HG03196 (cell line): ENCODE measurements around the gene FAM9B.
"Not testable (repeated sequence)": the region's sequence is repeated elsewhere in the genome, so short reads cannot be mapped to it uniquely, and the experiment has no call there.

Experiments
- ATAC-seq: cut with Tn5 transposase; IDR thresholded peaks from one replicate; pipeline ENCODE4 v1.9.1; 2021; ENCODE audit not compliant: unreplicated experiment

FAM9B gene

DNA sequence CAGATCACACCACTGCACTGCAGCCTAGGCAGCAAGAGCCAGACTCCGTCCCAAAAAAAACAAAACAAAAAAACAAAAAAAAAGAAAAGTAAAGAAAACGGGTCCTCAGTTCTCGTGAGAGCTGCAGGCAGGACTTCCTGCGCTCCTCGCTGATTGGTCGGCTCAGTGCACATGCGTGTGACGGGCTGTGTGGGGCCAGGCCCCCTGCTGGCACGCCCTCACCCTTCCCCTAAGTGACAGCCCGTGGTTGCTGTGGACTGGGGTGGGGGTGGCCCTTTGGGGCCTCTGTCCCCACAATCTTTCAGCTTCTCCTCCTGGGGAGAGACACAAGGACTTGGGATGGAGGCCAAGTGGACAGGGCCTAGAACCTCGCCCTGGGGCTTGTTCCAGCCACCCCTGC, at the start of gene FAM9B:
FAM9B (minus strand) TSS at position 139 of the 400 bp plus-strand sequence. CDS start 1,141 bp downstream, outside the sequence.
- no peak for ATAC-seq

DNA sequence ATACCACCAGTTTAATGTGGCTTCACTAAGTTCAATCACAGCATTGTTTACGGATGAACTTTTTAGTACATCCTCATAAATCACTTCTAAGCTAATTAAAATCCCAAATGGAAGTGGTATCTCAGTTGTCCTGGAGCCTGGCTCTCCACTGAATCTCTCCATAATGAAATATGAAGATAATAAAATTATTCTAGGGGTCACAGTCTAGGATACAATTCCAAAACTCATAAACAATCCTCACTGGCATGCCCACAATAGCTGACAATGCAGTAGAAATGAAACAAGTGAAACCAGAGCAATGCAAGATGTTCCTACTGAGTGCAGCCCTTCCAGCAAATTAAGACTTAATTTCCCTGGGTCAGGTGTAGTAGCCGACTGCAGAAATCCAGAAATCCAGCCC, 47.3 kb upstream of the FAM9B start:
- no peak for ATAC-seq

DNA sequence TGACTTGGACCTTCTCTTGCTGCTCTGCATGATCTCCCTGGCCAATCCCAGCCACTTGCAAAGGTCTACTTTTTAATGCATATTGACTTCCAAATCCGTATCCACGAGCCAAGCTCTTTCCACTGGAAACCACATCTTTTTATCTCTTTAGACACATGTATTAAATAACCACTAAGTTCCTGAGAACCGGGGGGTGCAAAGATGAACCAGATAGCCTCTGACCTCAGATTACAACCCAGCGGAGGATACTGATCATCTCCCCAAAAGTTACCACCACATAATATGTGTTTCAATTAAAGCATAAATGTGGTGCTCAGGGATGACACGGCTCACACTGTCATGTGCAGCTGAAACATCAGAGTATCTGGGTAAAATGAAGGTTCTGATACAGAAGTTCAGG, 40.4 kb upstream of the FAM9B start:
- ATAC-seq: no peak

DNA sequence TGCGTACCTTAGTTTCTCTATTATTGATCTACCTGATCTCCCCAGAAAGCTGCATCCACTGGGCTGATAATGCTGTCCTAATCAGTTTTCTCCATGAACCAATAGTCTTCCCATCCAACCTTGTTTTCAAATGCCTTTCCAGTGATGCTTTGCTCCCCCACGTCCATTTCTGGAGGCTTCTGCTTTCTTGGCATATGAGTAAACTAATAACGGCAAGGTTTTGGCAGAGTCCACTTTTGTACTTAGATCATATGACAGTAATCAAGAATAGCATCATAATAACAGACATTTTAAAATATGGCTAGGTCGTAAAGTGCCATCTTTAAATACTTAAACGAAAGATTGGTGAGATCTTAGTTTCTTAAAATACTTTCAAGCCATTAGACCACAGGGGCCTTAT, 38.4 kb upstream of the FAM9B start:
- no peak for ATAC-seq

DNA sequence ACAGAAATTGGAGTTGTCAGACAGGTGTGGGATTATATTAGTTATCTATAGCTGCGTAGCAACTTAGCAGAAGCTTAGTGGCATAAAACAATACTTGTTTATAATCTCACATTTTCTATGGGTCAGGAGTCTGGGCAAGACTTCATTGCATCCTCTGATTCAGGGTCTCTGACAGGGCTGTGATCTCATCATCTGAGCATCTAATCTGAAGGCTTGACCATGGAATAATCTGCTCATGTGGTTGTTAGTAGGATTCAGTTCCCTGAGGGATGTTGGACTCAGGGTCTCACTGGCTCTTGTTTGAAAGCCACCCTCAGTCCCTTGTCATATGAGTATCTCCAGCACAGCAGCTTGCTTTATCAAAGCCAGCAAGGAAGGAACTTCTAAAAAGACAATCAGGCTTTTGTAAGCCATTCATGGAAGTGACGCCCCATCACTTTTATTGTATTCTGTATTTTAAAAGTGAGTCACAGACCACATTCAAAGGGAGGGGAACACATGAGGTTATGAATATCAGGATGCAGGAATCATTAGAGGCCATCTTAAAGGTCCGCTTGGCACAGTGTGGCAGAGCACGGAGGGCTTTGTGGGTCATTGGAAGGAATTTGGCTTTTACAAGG, 37.2 kb upstream of the FAM9B start:
- no peak for ATAC-seq

DNA sequence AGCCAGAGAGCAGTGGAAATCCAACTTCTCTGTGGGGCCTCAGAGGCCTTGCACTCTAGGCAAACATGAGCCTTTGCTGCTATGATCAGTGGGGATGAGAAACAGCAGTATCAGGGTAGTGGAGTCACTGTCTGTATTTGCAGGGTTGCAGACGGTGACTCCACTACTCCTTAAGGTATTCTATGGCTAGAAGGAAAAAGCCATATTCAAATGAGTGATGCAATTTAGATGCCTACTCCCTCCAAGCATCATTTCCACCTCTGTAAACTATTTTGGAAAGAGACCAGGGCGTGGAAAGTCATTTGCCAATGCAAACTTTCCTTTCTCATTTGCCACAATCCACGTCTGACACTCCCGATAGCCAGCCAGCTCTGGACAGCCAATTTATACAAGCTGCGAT, 35.6 kb upstream of the FAM9B start:
- no peak for ATAC-seq

DNA sequence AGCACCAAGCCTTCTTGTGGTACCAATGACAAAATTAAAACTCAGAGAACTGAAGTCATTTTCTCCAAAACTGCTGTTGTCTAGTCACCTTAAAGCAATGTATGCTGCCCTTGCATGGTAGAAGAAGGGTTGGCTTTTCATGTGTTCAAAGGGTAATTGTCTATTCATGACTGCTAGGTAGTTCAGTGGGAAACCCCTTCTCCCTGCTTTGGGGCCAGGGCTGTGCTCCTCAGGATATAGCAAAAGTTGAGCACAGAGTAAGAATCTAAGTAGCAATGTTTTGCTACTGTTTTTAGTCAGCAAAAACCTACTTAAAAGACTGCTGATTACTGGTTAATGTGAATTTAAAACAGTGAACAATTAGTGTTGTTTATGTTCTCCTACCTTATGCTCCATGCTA, 30.8 kb upstream of the FAM9B start:
- no peak for ATAC-seq

DNA sequence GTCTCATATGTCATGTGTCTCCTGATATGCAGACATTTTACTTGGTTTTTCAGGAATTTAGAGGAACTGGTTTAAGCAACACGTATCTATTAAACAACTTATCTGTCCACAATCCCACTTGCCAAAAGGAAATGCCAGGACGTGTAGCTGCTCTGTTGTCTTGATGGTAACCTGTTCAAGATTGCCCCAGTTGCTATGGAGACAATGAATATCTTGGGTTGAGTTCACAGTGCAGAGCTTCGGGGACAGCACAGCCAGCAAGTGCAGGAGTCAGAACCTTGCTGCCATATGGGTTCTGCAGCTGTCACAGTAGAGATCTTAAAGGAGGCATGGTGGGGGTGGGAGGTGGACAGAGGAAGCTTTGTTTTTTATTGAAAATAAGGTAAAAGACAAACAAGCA, 28.7 kb upstream of the FAM9B start:
- ATAC-seq: no peak

DNA sequence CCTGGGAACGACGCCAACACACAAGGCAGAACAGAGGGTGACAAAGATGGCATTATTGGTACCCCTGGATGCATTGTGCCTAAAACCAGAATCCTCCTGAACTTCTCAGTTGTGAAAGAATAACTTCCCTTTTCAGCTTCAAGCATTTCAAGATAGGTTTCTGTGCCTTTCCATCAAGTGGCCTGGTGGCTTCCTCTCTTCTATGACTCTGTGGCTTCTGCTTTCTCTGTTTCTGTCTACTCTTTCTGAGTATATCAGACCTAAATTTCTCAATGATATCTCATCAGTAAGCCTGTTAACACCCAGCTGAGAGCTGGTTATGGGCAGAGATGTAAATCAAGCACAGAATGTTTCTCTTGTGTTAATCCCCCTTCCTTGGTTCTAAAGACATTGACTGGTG, 21.4 kb upstream of the FAM9B start:
- ATAC-seq: no peak

DNA sequence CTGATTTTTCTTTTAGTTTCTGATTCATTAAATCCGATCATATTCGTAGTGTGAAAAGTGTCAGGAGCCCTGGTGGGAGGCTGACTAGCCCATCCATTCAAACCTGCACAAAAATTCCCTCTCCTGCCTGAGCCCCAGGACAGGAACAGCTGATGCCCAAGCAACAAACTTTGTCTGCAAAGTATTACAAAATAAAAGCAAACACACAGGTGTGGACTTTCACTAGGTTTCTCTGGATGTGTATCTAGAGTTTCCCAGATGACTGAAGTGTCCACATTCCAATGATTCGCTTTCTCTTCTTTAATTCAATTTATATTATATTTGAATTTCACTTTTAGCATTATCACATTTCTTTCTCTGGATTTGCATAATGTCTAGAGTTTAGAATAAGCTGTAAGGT, 18.2 kb upstream of the FAM9B start:
- ATAC-seq: no peak

DNA sequence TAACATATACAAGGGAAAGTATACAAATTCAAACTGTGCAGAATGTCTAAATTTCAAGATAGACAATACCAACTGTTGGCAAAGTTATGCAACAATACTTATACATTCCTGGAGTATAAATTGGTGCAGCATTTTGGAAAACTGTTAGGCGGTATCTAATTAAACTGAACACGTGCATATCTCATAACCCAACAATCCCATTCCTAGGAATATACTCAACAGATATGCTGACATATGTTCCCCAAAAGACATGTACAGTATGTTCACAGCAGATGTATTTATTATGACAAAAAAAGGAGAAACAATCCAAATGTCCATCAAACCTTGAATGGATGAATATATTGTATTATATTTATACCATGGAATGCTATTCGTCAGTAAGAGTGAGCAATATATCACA, 16.4 kb upstream of the FAM9B start:
- no peak for ATAC-seq

DNA sequence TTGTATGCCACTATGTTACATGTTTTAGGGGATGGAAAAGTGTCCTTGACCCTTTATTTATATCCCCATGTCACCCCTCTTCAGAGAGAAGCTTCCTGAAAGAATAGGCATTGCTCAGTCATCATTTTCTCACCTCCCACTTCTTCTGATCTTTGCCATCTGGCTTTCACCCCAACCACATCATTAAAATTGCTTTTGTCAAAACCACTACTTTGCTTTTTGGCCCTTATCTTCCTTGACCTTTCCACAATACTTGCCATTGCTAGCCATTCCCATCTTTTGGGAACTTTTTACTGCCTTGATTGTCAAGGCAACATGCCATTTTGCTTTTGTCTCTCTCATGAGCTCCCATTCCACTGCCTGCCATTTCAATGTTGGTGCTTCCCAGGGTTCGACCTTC, 14.9 kb upstream of the FAM9B start:
- ATAC-seq: no peak

DNA sequence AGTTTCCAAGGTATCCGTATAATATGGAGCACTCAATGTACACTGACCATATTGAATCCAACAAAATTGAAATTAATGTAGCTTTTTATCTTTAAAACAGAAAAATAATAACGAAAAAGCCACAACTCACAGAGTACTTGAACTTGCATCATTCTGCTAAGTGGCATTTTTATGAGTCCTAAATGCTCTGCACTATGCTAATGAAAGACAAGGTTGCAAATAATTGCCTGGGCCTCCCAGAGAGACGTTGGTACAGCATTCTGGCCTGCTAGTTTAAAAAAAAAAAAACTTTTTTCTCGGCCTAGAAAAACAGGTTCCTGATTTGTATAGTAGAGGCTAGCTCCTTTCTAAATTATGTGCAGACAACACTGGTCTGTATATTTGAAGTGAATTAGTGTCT, 4.3 kb upstream of the FAM9B start:
- no peak for ATAC-seq

DNA sequence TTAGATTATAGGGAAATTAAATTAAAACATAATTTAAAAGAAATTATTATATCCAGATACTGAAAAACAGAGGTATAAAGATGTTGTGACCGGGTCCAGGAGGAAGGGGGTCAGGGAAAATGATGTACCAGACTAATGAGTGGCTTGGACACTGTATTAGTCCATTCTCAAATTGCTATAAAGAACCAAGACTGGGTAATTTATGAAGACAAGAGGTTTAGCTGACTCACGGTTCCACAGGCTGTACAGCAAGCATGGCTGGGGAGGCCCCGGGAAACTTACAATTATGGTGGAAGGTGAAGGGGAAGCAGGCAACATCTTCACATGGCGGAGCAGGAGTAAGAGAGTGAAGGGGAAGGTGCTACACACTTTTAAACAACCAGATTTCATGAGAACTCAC, 3.4 kb upstream of the FAM9B start:
- ATAC-seq: no peak

DNA sequence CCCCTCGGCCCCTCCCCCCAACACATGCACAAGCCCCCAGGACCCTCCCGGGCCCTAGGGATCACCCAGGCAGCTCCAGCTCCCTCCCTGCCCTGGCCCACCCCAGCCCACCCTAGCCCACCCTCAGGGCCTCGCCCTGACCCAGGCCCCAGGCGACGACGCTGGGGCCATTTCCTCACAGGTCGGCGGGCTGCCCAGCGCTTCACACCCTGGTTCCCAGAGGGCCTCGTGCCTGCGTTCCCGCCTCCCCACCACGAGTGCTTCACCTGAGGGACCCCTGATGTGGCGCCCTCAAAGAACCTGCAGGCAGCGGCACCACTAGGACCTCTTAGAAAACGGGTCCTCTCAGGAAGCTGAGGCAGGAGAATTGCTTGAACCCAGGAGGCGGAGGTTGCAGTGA, 341 bp downstream of the FAM9B start:
- no peak for ATAC-seq

DNA sequence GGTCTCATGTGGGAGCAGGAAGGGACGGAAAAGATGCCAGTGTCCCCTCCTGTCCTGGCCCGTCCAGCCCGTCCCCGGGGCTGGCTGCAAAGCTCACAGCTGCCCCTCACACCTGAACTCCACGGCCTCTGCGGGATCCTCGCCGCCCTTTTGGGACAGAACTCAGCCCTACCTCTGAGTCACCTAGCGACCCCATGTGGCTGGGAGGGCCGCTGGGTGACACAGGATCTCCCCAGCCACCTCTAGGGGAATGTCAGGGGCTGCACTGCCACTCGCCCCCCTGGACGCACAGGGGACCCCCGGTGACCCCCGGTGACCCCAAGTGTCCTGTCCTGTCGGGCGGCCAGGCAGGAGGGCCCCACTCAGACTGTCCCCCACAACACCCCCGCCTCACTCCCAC, 748 bp downstream of the FAM9B start:
- no peak for ATAC-seq

DNA sequence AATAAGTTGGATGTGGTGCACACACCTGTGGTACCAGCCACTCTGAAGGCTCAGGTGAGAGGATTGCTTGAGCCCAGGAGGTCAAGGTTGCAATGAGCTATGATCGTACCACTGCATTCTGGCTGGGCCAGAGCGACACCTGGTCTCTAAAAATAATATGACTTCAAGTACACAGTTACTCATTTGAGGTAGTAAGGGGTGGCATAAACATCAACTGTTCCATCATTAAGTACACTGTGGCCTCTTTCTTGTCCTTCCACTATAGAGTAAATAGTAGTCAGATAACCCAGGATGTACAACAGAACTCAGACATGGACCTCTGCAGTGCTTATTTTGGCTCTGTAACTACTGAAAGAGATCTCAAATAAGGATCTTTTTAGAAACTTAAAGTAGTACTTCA, 10.6 kb downstream of the FAM9B start:
- ATAC-seq: no peak

DNA sequence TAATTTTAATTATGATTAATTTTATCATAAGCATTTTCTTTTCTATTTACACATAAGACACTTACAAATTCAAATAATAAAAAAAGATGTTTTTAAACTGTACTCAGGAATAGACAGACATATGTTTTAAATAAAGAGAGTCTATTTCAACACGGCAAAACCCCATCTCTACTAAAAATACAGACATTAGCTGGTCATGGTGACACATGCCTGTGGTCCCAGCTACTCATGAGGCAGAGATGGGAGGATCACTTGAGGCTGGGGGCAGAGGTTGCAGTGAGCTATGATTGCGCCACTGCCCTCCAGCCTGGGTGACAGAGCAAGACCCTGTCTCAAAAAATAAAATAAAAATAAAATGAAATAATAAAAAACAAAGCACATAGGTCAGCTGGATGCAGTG, 14.8 kb downstream of the FAM9B start:
- no peak for ATAC-seq

DNA sequence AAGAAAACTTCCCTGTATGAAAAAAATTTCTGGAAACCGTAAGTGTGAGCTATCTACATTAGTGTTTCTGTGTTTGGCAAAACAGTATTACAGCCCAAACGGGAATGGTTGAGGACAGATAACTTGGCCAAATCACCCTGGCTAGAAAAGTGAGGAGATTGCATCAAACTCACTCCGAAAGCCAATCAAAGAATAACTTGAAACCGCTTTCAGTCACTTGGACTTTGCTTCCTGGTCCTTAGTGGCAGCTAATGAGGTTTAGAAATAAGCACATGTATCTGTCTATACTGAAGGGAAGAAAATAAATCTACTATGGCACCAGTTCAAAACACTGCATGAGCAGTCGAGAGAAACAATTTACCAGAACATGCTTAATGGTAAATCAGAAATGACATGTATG, 15.6 kb downstream of the FAM9B start:
- not testable (repeated sequence) for ATAC-seq

DNA sequence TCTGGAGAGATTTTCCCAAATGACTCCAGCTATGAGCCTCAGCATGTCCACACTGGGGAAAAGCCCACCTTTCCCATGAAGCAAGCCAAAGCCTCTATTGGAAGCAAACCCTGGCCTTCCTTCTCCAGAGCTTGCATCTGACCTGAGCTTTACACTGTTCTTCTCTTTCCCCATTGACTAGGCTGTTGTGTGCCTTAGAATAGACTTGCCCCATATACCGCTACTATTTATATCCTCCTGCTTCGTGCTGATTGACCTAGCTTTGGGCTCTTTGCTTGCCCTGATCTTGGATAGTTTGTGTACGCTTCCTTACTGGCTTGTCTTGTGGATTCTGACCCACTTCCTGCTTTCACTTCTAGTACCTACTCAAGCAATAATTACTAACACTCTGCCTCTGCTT, 30.9 kb downstream of the FAM9B start:
- ATAC-seq: no peak

DNA sequence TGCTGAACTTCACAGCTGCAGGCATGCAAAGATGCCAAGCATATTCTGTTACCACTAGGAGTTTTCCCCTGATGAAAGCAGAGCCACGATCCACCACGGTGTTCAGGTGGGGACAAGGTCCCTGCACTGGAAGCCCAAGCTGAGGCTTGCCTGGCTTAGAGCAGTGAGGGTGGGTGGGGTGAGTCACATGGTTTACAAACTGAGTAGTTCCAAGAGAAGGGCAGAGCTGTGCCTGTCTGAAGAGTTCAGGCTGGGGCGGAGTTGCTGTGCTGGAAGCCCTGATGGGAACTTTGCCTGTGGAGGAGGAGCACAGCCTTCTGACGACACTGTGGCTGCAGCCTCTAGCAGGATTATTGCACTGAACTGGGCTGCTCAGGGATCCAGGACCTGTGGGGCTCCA, 45.5 kb downstream of the FAM9B start:
- no peak for ATAC-seq

DNA sequence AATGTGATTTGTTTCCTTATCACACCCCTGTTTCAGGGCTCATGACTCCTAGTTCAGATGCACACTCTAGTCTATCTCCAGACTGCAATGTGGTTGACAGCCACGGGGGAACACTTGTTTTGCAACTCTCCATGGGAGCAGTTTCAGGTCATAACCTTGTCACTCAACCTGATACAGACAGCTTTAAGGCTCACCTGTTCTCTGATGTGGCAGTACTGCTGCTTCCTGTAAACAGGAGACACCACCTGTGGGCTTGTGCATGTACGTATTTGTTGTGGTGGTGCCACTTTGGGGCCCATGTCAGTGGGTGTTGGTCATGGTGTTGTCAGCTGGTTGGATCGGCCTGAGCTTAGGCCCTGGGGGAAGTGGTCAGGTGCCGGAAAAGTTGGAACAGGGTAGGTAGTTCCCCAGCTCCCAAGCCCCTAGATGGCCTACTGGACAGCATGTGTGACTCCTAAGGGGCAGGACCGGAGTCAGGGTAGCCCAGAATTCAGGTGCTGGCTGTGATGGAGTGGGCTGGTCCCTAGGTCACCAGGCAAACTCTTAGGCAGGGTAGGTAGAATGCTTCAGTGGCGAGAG, 46.2 kb downstream of the FAM9B start:
- no peak for ATAC-seq

DNA sequence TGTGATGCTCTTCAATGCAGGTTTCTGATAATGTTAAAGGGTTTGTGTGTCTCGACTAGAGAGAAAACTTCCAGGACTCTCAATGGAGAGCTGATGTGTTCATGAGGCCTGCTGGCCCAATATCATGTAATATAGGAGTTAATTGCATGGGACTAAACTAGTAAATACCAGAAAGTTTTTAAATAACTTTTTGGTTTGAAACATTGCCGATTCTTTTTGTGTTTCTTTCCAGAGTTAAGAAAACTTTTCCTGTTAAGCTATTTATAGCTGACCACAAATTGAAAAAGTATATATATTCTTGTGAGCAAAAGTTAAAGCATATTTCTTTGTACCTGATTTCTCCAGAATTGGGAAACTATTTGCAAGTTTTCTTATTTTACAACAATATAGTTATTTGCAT, 49.7 kb downstream of the FAM9B start:
- no peak for ATAC-seq
